Loucy (cell line): ENCODE data around the gene RALA.

Source experiments
- H2AFZ ChIP-seq: fragments of 200-600 bp; sonication (generic); 2 replicates; pipeline ENCODE4 v1.6.0; 2016; ENCODE audit warnings: antibody characterized with exemption, mild to moderate bottlenecking, low read length, moderate library complexity
- H3F3A ChIP-seq: fragments of 200-600 bp; 2 replicates; pipeline ENCODE4 v1.6.0; 2016; ENCODE audit warnings: antibody characterized with exemption, low read depth, mild to moderate bottlenecking
- H3K27me3 ChIP-seq: fragments of 200-600 bp; sonication (generic); 2 replicates; pipeline ENCODE4 v1.6.1; 2014; ENCODE audit warnings: low read length, mild to moderate bottlenecking; ENCODE audit not compliant: insufficient read depth, poor library complexity, severe bottlenecking
- H3K36me3 ChIP-seq: fragments of 200-600 bp; sonication (generic); 2 replicates; pipeline ENCODE4 v1.6.1; 2016; ENCODE audit warnings: low read length; ENCODE audit not compliant: insufficient read depth
- H3K4me1 ChIP-seq: fragments of 200-600 bp; sonication (generic); 2 replicates; pipeline ENCODE4 v1.5.1; 2014; ENCODE audit warnings: low read length, mild to moderate bottlenecking; ENCODE audit not compliant: insufficient read depth, poor library complexity, severe bottlenecking
- H3K4me2 ChIP-seq: fragments of 200-600 bp; sonication (generic); 2 replicates; pipeline ENCODE4 v1.6.0; 2014; ENCODE audit warnings: antibody characterized with exemption, low read length, low read depth, mild to moderate bottlenecking; ENCODE audit not compliant: poor library complexity, severe bottlenecking
- H3K4me3 ChIP-seq: fragments of 200-600 bp; sonication (generic); 2 replicates; pipeline ENCODE4 v1.5.1; 2014; ENCODE audit warnings: low read length, mild to moderate bottlenecking, mixed read lengths; ENCODE audit not compliant: poor library complexity, severe bottlenecking
- H3K79me2 ChIP-seq: fragments of 200-600 bp; sonication (generic); 2 replicates; pipeline ENCODE4 v1.6.1; 2014; ENCODE audit warnings: low read length; ENCODE audit not compliant: insufficient read depth
- H3K9ac ChIP-seq: fragments of 200-600 bp; sonication (generic); 2 replicates; pipeline ENCODE4 v1.6.0; 2014; ENCODE audit warnings: mild to moderate bottlenecking, low read depth, low read length, moderate library complexity; ENCODE audit not compliant: poor library complexity, severe bottlenecking
- H3K9me2 ChIP-seq: fragments of 200-600 bp; sonication (generic); replicated peaks from 2 replicates; pipeline ENCODE4 v1.6.1; 2016; ENCODE audit warnings: low read depth, low read length, mixed read lengths
- H3K9me3 ChIP-seq: fragments of 200-600 bp; sonication (generic); 2 replicates; pipeline ENCODE4 v1.6.1; 2014; ENCODE audit warnings: mild to moderate bottlenecking, antibody characterized with exemption, low read length, low read depth; ENCODE audit not compliant: insufficient read depth
- H4K20me1 ChIP-seq: fragments of 200-600 bp; sonication (generic); 2 replicates; pipeline ENCODE4 v1.6.0; 2014; ENCODE audit warnings: antibody characterized with exemption, low read length, mild to moderate bottlenecking; ENCODE audit not compliant: insufficient read depth, poor library complexity, severe bottlenecking
- EZH2phosphoT487 ChIP-seq: fragments of 200-600 bp; IDR thresholded peaks from 2 replicates; pipeline ENCODE4 v1.6.1; 2018; ENCODE audit warnings: antibody characterized with exemption, mild to moderate bottlenecking, moderate library complexity, borderline replicate concordance
- TF ChIP-seq, protein P1 (sequence below): fragments of 200-600 bp; sonication (generic); conservative IDR thresholded peaks from 2 replicates; pipeline ENCODE4 v1.5.1; 2014; ENCODE audit warnings: mild to moderate bottlenecking, antibody characterized with exemption, low read length

RALA gene

DNA sequence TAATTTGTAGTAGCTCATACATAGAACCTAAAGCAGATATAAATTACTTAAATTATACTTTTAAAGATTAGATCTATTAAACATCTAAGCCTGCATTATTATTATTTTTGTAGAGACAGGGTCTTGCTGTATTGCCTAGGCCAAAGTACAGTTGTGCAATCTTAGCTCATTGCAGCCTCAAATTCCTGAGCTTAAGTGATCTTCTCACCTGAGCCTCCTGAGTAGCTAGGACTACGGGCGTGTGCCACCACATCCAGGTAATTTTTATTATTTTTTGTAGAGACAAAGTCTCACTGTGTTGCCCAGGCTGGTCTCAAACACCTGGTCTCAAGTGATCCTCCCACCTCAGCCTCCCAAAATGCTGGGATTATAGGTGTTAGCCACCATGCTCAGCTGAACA is 46.7 kb downstream of the RALA start:
- Histone ChIP-seq H3K4me3 (no peak overlapping the region), H2AFZ (no peak overlapping the region), H3K27me3 (no peaks in the 10 kb centered on the region), H3K4me1 (no peaks in the 10 kb centered on the region), H3K9me3 (no peaks in the 10 kb centered on the region), H3K4me2 (no peak overlapping the region), H3K9me2 (no peaks in the 10 kb centered on the region), H3K79me2 (peaks cover 11% of the 10 kb centered on the region; the same call in 1 of the 2 replicates), H3K36me3 (no peaks in the 10 kb centered on the region; the same call in 1 of the 2 replicates), H3K9ac (no peak overlapping the region), H3F3A (0 out of 2 replicates have a peak, but pooled peaks cover 3% of the 10 kb centered on the region), H4K20me1 (no peaks in the 10 kb centered on the region)
- TF ChIP-seq, protein P1, sequence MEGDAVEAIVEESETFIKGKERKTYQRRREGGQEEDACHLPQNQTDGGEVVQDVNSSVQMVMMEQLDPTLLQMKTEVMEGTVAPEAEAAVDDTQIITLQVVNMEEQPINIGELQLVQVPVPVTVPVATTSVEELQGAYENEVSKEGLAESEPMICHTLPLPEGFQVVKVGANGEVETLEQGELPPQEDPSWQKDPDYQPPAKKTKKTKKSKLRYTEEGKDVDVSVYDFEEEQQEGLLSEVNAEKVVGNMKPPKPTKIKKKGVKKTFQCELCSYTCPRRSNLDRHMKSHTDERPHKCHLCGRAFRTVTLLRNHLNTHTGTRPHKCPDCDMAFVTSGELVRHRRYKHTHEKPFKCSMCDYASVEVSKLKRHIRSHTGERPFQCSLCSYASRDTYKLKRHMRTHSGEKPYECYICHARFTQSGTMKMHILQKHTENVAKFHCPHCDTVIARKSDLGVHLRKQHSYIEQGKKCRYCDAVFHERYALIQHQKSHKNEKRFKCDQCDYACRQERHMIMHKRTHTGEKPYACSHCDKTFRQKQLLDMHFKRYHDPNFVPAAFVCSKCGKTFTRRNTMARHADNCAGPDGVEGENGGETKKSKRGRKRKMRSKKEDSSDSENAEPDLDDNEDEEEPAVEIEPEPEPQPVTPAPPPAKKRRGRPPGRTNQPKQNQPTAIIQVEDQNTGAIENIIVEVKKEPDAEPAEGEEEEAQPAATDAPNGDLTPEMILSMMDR, result no peak
- no peak for TF ChIP-seq EZH2phosphoT487

DNA sequence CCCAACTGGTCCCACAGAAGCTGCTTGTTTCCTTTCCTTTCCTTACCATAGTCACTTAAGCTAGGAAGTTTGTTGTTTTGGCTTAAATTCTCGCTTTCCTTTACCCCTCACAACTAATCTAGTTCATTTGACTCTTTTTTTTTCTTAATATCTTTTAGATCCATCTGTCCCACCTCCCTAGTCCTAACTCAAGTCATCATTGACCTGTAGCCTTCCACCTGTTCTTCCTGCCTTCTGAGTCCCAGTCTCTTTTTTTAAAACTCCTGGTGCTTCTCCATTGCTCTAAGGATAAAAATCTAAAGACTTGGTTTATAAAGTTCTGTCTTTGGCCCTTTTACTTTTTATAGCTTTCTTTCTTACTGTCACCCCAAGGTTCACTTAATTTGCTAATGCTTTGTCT is 47.6 kb downstream of the RALA start:
- Histone ChIP-seq H3K27me3 (no peaks in the 10 kb centered on the region), H4K20me1 (no peaks in the 10 kb centered on the region), H3K4me1 (no peaks in the 10 kb centered on the region), H3K4me2 (no peak overlapping the region), H3K9ac (no peak overlapping the region), H3K4me3 (no peak overlapping the region), H2AFZ (no peak overlapping the region), H3K36me3 (no peaks in the 10 kb centered on the region; the same call in 1 of the 2 replicates), H3K79me2 (peaks cover 17% of the 10 kb centered on the region; the same call in 1 of the 2 replicates), H3F3A (0 out of 2 replicates have a peak, but pooled peaks cover 3% of the 10 kb centered on the region), H3K9me3 (no peaks in the 10 kb centered on the region), H3K9me2 (no peaks in the 10 kb centered on the region)
- TF ChIP-seq, protein P1, result no peak
- TF ChIP-seq EZH2phosphoT487, result no peak

DNA sequence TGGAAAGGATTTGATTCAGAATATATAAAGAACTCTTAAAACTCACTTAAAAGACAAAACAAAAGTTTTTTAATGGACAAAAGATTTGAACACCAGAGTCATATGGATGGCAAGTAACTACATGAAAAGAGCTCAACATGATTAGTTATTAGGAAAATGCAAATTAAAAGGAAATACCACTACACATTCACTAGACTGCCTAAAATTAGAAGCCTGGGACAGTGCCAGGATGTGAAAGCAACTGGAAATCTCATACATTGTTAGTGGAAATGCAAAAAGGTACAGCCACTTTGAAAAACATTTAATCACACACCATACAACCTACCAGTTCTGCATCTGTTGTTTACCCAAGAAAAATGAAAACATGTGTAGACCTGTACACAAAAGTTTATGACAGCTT is 48.8 kb downstream of the RALA start:
- no peaks in the 10 kb centered on the region for H3K9me3 ChIP-seq
- H3K4me3 ChIP-seq, result no peak overlapping the region
- H3K36me3 ChIP-seq, result no peaks in the 10 kb centered on the region; the same call in 1 of the 2 replicates
- H3K4me2 ChIP-seq, result no peak overlapping the region
- no peaks in the 10 kb centered on the region for H4K20me1 ChIP-seq
- no peaks in the 10 kb centered on the region for H3K9me2 ChIP-seq
- peaks cover 12% of the 10 kb centered on the region; the same call in 1 of the 2 replicates for H3K79me2 ChIP-seq
- no peak overlapping the region for H2AFZ ChIP-seq
- no peaks in the 10 kb centered on the region for H3K4me1 ChIP-seq
- H3F3A ChIP-seq, result 0 out of 2 replicates have a peak, but pooled peaks cover 3% of the 10 kb centered on the region
- H3K9ac ChIP-seq, result no peak overlapping the region
- TF ChIP-seq, protein P1, result no peak
- TF ChIP-seq EZH2phosphoT487, result no peak
- H3K27me3 ChIP-seq, result no peaks in the 10 kb centered on the region
